Lower leg skin (tissue), 3 donors: ENCODE results near the gene ELF4.

Experiments
- POLR2A ChIP-seq, 2 donors: fragments of 450-650 bp; IDR thresholded peaks; one replicate each; pipeline ENCODE4 v1.6.1; 2016 to 2017; ENCODE audit warnings: antibody characterized with exemption in 2 of 2, mild to moderate bottlenecking in 1 of 2, moderate library complexity in 1 of 2
- TF ChIP-seq, protein P1 (sequence below), 3 donors: fragments of 450-650 bp; IDR thresholded peaks; one replicate each; pipeline ENCODE4 v1.5.1; 2016; ENCODE audit warnings: antibody characterized with exemption in 3 of 3, mild to moderate bottlenecking in 3 of 3, moderate library complexity in 2 of 3

DNA sequence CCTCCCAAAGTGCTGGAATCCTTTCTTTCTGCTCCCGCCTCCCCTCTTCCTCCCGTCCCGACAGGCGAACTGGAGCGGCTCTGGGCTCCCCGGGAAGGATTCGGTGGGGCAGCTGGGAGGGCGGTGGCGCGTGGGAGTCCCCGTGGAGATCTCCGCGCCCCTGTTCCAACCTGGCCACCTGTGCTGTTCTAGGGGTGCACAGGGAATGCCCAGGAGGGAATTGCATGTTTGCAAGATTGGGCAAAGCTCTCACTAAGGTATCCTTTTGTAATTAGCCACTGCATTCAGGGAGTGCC lies 11.2 kb upstream of the ELF4 start:
- TF ChIP-seq, protein P1, sequence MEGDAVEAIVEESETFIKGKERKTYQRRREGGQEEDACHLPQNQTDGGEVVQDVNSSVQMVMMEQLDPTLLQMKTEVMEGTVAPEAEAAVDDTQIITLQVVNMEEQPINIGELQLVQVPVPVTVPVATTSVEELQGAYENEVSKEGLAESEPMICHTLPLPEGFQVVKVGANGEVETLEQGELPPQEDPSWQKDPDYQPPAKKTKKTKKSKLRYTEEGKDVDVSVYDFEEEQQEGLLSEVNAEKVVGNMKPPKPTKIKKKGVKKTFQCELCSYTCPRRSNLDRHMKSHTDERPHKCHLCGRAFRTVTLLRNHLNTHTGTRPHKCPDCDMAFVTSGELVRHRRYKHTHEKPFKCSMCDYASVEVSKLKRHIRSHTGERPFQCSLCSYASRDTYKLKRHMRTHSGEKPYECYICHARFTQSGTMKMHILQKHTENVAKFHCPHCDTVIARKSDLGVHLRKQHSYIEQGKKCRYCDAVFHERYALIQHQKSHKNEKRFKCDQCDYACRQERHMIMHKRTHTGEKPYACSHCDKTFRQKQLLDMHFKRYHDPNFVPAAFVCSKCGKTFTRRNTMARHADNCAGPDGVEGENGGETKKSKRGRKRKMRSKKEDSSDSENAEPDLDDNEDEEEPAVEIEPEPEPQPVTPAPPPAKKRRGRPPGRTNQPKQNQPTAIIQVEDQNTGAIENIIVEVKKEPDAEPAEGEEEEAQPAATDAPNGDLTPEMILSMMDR (IDR thresholded peaks at IDR 0.05), result no peak
- TF ChIP-seq POLR2A (IDR thresholded peaks at IDR 0.05), result no peak
